Thoracic aorta (tissue), 2 donors: Measurements from ENCODE around the gene ILKAP. TPM values are rescaled to one million over a fixed set of nuclear protein-coding genes. Genes with fewer than 3 reads are reported as not detected.

Experiments
- ATAC-seq: fragments of 150-250 bp; one replicate; pipeline ENCODE4 v1.8.0; 2017; ENCODE audit warnings: low read depth; ENCODE audit not compliant: insufficient number of reproducible peaks, low FRiP score
- DNase-seq: peaks from one replicate; pipeline ENCODE4 v3.0.0-alpha.2; 2020; ENCODE audit warnings: low spot score
- H3K27ac ChIP-seq, 2 donors: fragments of 200-600 bp; sonication (generic); 1 replicate in 1 of 2; 2 replicates in 1 of 2; pipeline ENCODE4 v1.5.1; 2016; ENCODE audit warnings: mild to moderate bottlenecking in 2 of 2, moderate library complexity in 2 of 2
- H3K27me3 ChIP-seq: fragments of 200-600 bp; sonication (generic); replicated peaks from 2 replicates; pipeline ENCODE4 v1.6.0; 2016; ENCODE audit warnings: mild to moderate bottlenecking; ENCODE audit not compliant: insufficient read depth
- H3K36me3 ChIP-seq: fragments of 200-600 bp; sonication (generic); one replicate; pipeline ENCODE4 v1.5.1; 2016
- H3K4me1 ChIP-seq, 2 donors: fragments of 200-600 bp; sonication (generic); 1 replicate in 1 of 2; 2 replicates in 1 of 2; pipeline versions ENCODE4 v1.5.1 to v1.6.0; 2016; ENCODE audit warnings: low read depth in 2 of 2, mild to moderate bottlenecking in 1 of 2; ENCODE audit not compliant: control insufficient read depth in 1 of 2
- H3K4me3 ChIP-seq: fragments of 200-600 bp; sonication (generic); 2 replicates; pipeline ENCODE4 v1.5.1; 2016; ENCODE audit warnings: mild to moderate bottlenecking
- H3K9me3 ChIP-seq: fragments of 200-600 bp; sonication (generic); 2 replicates; pipeline ENCODE4 v1.5.1; 2016
- total RNA-seq, 2 donors: library from RNA; depleted of rRNA; stranded (reverse); fragments of >200 nt; gene quantifications; one replicate each; pipeline versions ENCODE4 v1.1.0 to v1.2.3, GENCODE V29; 2016
- TF ChIP-seq, protein P1 (sequence below): fragments of 200-600 bp; sonication (generic); IDR thresholded peaks from one replicate; pipeline ENCODE4 v1.5.1; 2019; ENCODE audit warnings: antibody characterized with exemption

The ILKAP gene
- total RNA-seq, 2 donors from 2014 or later = 28.6 to 58.0 TPM

DNA sequence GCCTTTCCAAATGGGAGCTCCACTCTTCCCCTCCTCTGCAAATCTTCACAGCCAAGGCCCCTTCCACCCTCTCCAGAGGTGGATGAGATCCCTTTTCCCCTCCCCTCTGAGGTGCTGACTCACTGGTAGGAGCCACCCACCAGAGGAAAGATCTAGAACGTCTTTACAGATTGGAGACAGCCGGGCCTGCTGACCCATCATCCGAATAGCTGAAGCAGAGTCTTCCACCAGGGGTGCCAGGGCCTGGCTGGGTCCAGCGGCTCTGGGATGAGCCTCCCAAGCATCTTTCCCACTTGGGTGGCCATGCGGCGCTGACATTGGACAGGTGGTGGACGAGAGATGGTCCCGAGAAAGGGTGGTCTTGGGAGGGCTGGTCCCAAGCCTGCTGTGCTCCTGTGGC is 35.7 kb downstream of the ILKAP start:
- peaks cover 7% of the 10 kb centered on the region for H3K36me3 ChIP-seq
- TF ChIP-seq, protein P1, sequence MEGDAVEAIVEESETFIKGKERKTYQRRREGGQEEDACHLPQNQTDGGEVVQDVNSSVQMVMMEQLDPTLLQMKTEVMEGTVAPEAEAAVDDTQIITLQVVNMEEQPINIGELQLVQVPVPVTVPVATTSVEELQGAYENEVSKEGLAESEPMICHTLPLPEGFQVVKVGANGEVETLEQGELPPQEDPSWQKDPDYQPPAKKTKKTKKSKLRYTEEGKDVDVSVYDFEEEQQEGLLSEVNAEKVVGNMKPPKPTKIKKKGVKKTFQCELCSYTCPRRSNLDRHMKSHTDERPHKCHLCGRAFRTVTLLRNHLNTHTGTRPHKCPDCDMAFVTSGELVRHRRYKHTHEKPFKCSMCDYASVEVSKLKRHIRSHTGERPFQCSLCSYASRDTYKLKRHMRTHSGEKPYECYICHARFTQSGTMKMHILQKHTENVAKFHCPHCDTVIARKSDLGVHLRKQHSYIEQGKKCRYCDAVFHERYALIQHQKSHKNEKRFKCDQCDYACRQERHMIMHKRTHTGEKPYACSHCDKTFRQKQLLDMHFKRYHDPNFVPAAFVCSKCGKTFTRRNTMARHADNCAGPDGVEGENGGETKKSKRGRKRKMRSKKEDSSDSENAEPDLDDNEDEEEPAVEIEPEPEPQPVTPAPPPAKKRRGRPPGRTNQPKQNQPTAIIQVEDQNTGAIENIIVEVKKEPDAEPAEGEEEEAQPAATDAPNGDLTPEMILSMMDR = no peak
- peak overlapping the region; percentile 85 to 93 for H3K27ac ChIP-seq
- no peak overlapping the region for H3K4me3 ChIP-seq
- H3K27me3 ChIP-seq = no peaks in the 10 kb centered on the region
- DNase-seq (no peak), ATAC-seq (no peak)
- H3K4me1 ChIP-seq = peaks cover 22 to 63% of the 10 kb centered on the region in 2 donors
- no peaks in the 10 kb centered on the region for H3K9me3 ChIP-seq

DNA sequence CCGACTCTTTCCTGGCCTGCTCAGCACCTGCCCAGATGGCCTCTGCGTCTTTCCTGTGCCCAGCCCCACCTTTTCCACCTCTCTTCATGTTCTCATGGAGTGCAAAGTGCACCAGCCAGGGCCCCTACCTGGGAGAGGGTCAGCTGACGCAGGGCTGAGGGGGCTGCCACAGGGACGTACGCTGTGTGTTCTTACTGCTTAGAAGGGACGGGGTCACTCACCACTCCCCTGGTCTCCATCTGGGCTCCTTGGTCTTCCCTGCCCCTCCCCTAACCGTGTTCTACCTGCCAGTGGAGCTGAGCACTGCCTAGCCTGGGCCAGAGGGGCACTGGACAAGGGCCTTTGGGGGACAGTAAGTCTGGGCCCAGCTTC is 36.2 kb downstream of the ILKAP start:
- Histone ChIP-seq H3K27ac (no peak overlapping the region), H3K4me3 (no peak overlapping the region), H3K36me3 (peaks cover 2% of the 10 kb centered on the region), H3K9me3 (no peaks in the 10 kb centered on the region), H3K4me1 (peaks cover 22 to 64% of the 10 kb centered on the region in 2 donors), H3K27me3 (no peaks in the 10 kb centered on the region)
- DNase-seq (no peak), ATAC-seq (no peak)
- TF ChIP-seq, protein P1 = no peak

DNA sequence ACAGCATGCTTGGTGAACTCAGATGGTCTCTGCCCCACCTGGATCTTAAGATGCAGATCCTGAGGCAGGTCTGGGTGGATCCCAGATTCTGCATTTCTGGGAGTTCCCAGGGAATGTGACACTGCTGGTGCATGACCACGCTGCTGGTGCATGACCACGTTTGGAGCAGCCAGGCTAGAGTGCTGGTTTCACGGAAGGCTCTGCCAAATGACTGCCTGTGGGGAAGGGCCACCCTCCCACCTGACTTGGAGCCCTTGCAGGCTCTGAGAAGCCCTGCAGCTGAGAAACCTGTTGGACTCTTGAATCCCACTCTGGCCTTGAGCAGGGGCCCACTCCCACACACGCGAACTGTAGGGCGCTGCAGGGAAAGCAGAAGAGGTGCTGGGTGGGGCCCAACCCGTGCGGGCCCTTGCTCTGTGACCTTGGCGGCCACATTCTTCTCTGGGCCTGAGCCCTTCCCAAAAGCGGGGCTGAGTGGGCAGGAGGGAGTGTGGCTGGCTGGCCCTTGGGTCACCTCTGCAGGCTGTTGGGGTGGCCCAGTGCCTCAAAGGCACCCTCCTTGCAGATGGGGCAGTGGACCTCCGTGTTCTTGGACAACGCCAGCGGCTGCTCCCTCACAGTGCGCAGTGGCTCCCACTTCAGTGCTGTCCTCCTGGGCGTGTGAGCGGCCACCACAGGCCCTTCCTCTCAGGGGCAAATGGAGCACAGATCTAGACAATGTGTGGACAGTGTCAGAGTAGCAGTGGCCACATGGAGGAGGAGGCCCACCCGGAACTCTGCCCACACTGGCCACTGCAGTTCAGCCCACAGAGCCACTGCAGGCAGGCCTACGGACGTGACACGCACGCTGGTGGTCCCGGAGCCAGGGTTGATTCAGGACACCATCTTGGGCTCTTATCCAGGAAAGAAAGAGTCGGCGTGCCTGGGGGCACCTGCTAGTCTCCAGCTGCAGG is 36.8 kb downstream of the ILKAP start:
- Histone ChIP-seq H3K4me3 (no peak overlapping the region), H3K36me3 (no peaks in the 10 kb centered on the region), H3K27ac (no peak overlapping the region), H3K27me3 (no peaks in the 10 kb centered on the region), H3K4me1 (peaks cover 20 to 59% of the 10 kb centered on the region in 2 donors), H3K9me3 (no peaks in the 10 kb centered on the region)
- DNase-seq (no peak), ATAC-seq (no peak)
- TF ChIP-seq, protein P1 = no peak

DNA sequence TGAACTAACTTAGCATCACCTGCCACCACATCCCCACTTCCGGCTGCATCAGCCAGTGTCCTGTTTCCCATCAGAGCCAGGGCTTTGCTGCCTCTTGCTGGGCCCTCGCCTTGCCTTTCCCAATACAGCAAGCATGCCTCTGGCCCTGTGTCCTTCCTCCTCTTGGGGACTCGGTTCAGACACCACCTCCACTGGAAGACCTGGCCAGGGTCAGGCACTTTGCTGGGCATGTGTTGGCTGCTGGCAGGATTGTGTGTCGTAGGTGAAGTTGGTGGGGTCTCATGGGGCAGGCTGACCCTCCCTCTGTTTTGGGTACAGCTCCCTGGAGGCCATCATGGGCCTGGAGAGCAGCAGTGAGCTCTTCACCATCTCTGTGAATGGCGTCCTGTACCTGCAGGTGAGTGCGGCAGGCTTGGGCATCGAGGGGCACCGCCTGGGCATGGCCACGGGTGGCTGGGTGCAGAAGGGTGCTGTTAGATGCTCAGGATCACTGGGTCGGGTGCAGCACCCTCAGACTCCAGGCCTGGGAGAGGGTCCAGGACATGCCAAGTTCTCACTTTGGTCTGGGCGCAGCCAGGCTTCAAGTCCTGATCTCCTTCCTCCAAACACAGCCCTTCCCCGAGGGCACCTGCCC is 38.1 kb downstream of the ILKAP start:
- Histone ChIP-seq H3K27me3 (no peaks in the 10 kb centered on the region), H3K4me3 (no peak overlapping the region), H3K9me3 (no peaks in the 10 kb centered on the region), H3K4me1 (peaks cover 11 to 47% of the 10 kb centered on the region in 2 donors), H3K36me3 (no peaks in the 10 kb centered on the region), H3K27ac (no peak overlapping the region)
- DNase-seq (no peak), ATAC-seq (no peak)
- TF ChIP-seq, protein P1 = no peak

DNA sequence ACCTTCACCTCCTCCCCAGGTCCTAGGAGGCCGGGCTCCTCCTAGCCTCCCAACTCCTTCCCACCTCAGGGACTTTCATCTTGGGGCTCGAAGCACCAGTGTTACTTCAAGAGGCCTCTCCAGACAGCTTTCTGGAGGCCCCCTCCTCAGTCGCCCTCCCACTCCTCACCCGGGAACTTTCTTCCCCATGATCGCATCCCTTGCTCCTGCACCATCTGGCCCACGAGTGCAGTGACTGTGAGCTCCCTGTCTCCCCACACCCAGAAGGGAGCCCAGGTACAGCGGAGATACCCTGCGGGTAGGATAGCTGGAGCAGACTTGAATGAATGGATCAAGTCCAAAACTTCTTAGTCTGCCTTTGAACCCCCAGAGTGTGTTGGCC is 38.6 kb downstream of the ILKAP start:
- DNase-seq = no peak
- no peaks in the 10 kb centered on the region for H3K36me3 ChIP-seq
- H3K4me3 ChIP-seq = no peak overlapping the region
- no peaks in the 10 kb centered on the region for H3K9me3 ChIP-seq
- H3K4me1 ChIP-seq = peaks cover 6 to 41% of the 10 kb centered on the region in 2 donors
- no peak for ATAC-seq
- no peaks in the 10 kb centered on the region for H3K27me3 ChIP-seq
- TF ChIP-seq, protein P1 = no peak
- no peak overlapping the region for H3K27ac ChIP-seq
